Measurements from ENCODE around the gene SLC25A47.

SLC25A47 gene

DNA sequence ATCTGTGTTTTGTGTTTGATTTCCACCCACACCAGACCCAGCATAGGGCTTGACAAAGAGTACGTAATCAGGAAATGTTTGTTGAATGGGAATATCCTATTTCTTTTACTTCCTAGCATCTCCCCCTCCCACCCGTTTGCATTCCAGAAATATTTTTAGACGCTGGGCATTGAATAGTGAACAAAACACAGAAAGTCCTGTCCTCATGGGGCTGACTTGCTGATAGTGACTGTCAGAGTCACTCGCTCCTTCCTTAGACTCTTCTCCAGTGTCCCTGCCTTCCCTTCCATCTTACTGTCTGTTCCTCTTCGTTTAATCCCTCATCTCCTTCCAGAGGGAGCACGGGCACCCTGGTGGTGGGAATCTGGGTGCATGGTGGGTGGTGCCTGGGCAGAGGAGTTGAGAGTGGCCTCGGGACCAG, 53.6 kb downstream of the SLC25A47 start:
- DNase-seq (ENCODE audit: low read depth, low spot score) = no peak
